Activated CD4-positive, alpha-beta T cell treated with anti-CD3 and anti-CD28 coated beads, Interleukin-2, amount 10 ng/mL, durations not matched to agents 7 days and 5 days (primary cell): Measurements from ENCODE around the gene CENPH. TPM values are rescaled to one million over a fixed set of nuclear protein-coding genes. Genes with fewer than 3 reads are reported as not detected.
"Not testable (repeated sequence)": the region's sequence is repeated elsewhere in the genome, so short reads cannot be mapped to it uniquely, and the experiment has no call there.

Source experiments
- CTCF ChIA-PET: fragments of 350-600 bp; sonication (Branson Sonifier 250); formaldehyde crosslinking; loops from one replicate; lab custom pipeline; 2021; ENCODE audit warnings: antibody characterized with exemption; lab: Charles Lee
- POLR2A ChIA-PET: fragments of 350-600 bp; sonication (Branson Sonifier 250); formaldehyde crosslinking; loops from one replicate; lab custom pipeline; 2021; ENCODE audit warnings: antibody characterized with exemption; lab: Charles Lee
- DNase-seq: peaks from one replicate; pipeline ENCODE4 v3.0.0-alpha.2; 2020
- H3K27ac Mint-ChIP-seq: one replicate; pipeline ENCODE4 v1.8.0; 2021; ENCODE audit warnings: mild to moderate bottlenecking, moderate library complexity, mixed read lengths
- H3K27me3 Mint-ChIP-seq: one replicate; pipeline ENCODE4 v1.8.0; 2021; ENCODE audit warnings: mixed read lengths
- H3K36me3 Mint-ChIP-seq: one replicate; pipeline ENCODE4 v1.8.0; 2021; ENCODE audit warnings: low read depth, mixed read lengths
- H3K4me1 Mint-ChIP-seq: one replicate; pipeline ENCODE4 v1.8.0; 2021; ENCODE audit warnings: mixed read lengths
- H3K4me3 Mint-ChIP-seq: one replicate; pipeline ENCODE4 v1.8.0; 2021; ENCODE audit warnings: mild to moderate bottlenecking, moderate library complexity, mixed read lengths
- H3K9me3 Mint-ChIP-seq: one replicate; pipeline ENCODE4 v1.8.0; 2021; ENCODE audit warnings: mixed read lengths
- total RNA-seq, 2 experiments: library from RNA; stranded (reverse); gene quantifications; one replicate each; pipeline ENCODE4 v1.2.3, GENCODE V29; 2021

The CENPH gene
- total RNA-seq, 2 experiments from 2014 or later, result 40.0 to 42.6 TPM

DNA sequence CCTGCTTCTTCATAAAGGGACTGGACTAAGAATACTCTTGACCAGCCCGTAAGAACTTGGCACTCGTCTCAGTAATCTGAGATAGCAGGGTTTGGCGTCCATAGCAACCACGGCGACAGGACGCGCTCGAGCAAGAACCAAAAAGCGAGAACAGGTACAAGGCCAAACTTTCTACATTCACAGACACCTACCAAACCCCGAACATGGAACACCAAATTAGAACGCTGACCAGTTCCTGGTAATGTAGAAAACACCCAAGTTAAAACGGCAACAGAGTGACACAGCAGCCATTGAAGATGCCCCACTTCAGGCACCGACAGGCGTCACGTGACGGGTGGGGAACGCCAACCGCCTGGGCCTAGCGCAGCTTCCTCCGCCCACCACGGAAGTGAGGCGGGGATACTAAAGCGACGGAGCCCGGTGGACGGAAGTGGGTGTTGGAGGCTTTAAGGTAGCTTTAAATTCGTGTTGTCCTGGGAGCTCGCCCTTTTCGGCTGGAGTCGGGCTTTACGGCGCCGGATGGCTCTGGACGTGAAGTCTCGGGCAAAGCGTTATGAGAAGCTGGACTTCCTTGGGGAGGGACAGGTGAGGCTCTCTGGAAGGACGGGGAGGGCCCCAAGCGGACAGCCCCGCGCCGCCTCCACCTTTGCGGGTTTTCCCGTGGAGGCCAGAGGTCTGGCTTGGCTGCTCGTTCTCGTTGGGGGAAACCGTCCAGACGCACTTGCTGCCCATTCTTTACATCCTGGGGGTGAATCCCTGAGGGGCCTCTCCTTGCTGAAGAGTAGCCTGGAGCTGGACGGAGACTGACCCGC lies 45.3 kb downstream of the CENPH start, which contains the start of gene CDK7:
Gene CDK7, plus strand, starts transcription at position 430 of the 812 bp plus-strand sequence. Its CDS starts 90 bp downstream, at position 520.
- CTCF ChIA-PET, result interaction anchor here (0.7 to 2.2 kb wide), 8 partner anchors 9 to 141 kb away, joined by 3 to 7 read pairs (median 4); partner anchors contain the start of gene SLC30A5
- Mint-ChIP-seq H3K4me3 (peak within 1 kb of the TSS; percentile 92), H3K4me1 (peaks cover 33% of the 10 kb centered on the region), H3K27me3 (no peaks in the 10 kb centered on the region), H3K9me3 (no peaks in the 10 kb centered on the region), H3K36me3 (peaks cover 26% of the 10 kb centered on the region), H3K27ac (peak within 1 kb of the TSS; percentile 87)
- POLR2A ChIA-PET, result interaction anchor here (0.9 kb wide), 1 partner anchor 62 kb away, joined by 3 read pairs; no protein-coding TSS in a partner anchor
- peak; percentile 95 for DNase-seq

DNA sequence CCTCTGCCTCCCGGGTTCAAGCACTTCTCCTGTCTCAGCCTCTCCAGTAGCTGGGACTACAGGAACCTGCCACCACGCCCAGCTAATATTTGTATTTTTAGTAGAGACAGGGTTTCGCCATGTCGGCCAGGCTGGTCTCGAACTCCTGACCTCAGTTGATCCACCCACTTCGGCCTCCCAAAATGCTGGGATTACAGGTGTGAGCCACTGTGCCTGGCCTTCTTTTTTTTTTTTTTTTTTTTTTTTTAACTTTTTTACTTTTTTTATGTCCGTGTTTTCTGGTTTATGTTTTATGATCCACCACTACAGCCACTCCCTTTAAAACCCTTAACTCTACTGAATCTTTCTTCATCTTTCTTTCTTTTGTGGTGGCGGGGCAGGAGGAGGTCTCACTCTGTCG lies 47.4 kb downstream of the CENPH start:
- peaks cover 36% of the 10 kb centered on the region for H3K36me3 Mint-ChIP-seq
- H3K27me3 Mint-ChIP-seq, DNase-seq, H3K9me3 Mint-ChIP-seq, CTCF ChIA-PET: not testable (repeated sequence)
- H3K27ac Mint-ChIP-seq, result peak overlapping the region; percentile 58
- H3K4me1 Mint-ChIP-seq, result peaks cover 36% of the 10 kb centered on the region
- POLR2A ChIA-PET, result interaction anchor here (0.5 kb wide), 1 partner anchor 78 kb away, joined by 6 read pairs; no protein-coding TSS in a partner anchor
- peak overlapping the region; percentile 47 for H3K4me3 Mint-ChIP-seq

GRCh38 chr5:69237877-69238276 lies 48.5 kb downstream of the CENPH start:
- H3K36me3 Mint-ChIP-seq, result peaks cover 41% of the 10 kb centered on the region
- no peaks in the 10 kb centered on the region for H3K9me3 Mint-ChIP-seq
- no peak for DNase-seq
- peak overlapping the region; percentile 33 for H3K27ac Mint-ChIP-seq
- CTCF ChIA-PET, result interaction anchor here (0.7 kb wide), 1 partner anchor 49 kb away, joined by 3 read pairs; no protein-coding TSS in a partner anchor
- peaks cover 40% of the 10 kb centered on the region for H3K4me1 Mint-ChIP-seq
- no peak overlapping the region for H3K4me3 Mint-ChIP-seq
- POLR2A ChIA-PET, result no interaction called here
- H3K27me3 Mint-ChIP-seq, result no peaks in the 10 kb centered on the region

DNA sequence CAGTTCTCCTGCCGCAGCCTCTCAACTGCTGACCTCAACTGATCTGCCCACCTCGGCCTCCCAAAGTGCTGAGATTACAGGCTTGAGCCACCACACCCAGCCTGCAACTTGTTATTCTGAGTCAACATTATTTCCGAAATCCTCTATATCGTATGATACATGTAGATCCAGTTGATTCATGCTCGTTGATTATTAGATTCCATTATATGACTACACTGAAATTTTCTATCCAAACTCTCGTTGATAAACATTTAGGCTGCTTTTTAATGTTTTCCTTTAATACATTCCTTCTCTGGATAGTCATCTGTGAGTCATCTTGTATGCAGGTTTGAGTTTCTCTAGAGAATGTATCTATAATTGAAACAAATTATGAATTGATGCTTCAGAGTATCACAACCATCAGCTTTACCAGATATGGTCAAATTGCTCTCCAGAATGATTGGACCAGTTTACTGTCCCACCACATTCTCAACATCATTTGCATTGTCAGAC lies 49.4 kb downstream of the CENPH start:
- Mint-ChIP-seq H3K36me3 (peaks cover 44% of the 10 kb centered on the region), H3K4me1 (peaks cover 41% of the 10 kb centered on the region), H3K4me3 (no peak overlapping the region), H3K27ac (no peak overlapping the region), H3K27me3 (no peaks in the 10 kb centered on the region), H3K9me3 (no peaks in the 10 kb centered on the region)
- no peak for DNase-seq
- ChIA-PET POLR2A (no interaction called here), CTCF (interaction anchor here (0.7 kb wide), 1 partner anchor 50 kb away, joined by 3 read pairs; no protein-coding TSS in a partner anchor)

- Mint-ChIP-seq H3K4me1 (peaks cover 28% of the 10 kb centered on the region), H3K27me3 (no peaks in the 10 kb centered on the region), H3K9me3 (no peaks in the 10 kb centered on the region), H3K27ac (no peak overlapping the region), H3K4me3 (no peak overlapping the region), H3K36me3 (peaks cover 54% of the 10 kb centered on the region)
- no peak for DNase-seq
- ChIA-PET POLR2A (no interaction called here), CTCF (interaction anchor here (0.6 to 0.7 kb wide), 2 partner anchors 17 to 139 kb away, joined by 3 to 6 read pairs; no protein-coding TSS in a partner anchor)
Observed at GRCh38 chr5:69242215-69242927, 53.0 kb downstream of the CENPH start.

DNA sequence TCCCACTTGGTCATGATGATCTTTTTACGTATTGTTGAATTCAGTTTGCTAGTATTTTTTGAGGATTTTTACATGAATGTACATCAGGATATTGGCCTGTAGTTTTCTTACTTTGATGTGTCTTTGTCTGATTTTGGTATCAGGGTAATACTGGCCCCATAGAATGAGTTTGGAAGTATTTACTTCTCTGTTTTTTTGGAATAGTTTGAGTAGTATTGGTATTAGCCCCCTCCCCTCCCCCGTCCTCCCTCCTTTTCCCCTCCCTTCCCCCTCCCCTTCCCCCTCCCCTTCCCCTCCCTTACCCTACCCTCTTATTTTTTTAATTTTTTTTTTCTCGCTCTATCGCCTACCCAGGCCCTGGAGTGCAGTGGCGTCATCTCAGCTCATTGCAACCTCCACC lies 55.6 kb downstream of the CENPH start:
- ChIA-PET POLR2A (no interaction called here), CTCF (no interaction called here)
- peaks cover 50% of the 10 kb centered on the region for H3K36me3 Mint-ChIP-seq
- peaks cover 9% of the 10 kb centered on the region for H3K9me3 Mint-ChIP-seq
- no peak for DNase-seq
- no peaks in the 10 kb centered on the region for H3K27me3 Mint-ChIP-seq
- H3K4me3 Mint-ChIP-seq, result no peak overlapping the region
- peaks cover 18% of the 10 kb centered on the region for H3K4me1 Mint-ChIP-seq
- H3K27ac Mint-ChIP-seq, result no peak overlapping the region

GRCh38 chr5:69248019-69248418 lies 58.6 kb downstream of the CENPH start:
- no peak for DNase-seq
- H3K4me1 Mint-ChIP-seq, result peaks cover 11% of the 10 kb centered on the region
- H3K4me3 Mint-ChIP-seq, result no peak overlapping the region
- ChIA-PET POLR2A (no interaction called here), CTCF (interaction anchor here (0.9 kb wide), 1 partner anchor 10 kb away, joined by 3 read pairs; no protein-coding TSS in a partner anchor)
- H3K9me3 Mint-ChIP-seq, result peaks cover 9% of the 10 kb centered on the region
- H3K27ac Mint-ChIP-seq, result no peak overlapping the region
- H3K36me3 Mint-ChIP-seq, result peaks cover 38% of the 10 kb centered on the region
- H3K27me3 Mint-ChIP-seq, result no peaks in the 10 kb centered on the region

DNA sequence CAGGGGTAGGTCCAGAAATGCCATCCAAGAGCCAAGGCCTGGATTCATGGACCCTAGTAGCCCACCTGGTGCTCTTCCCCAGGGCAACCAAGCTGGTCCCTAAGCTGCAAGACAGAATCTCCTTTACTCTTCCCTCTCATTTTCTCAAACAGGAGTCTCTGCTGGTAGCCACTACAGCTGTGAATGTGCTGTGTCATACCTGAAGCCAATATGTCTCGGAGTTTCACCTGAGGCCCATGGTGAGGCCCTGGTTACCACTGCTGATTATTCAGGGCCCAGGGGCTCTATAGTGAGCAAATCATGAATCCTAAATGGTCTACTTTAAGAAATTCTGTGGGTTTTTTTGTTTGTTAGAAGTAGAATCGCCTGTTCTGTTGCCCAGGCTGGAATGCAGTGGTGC lies 61.2 kb downstream of the CENPH start:
- Mint-ChIP-seq H3K4me3 (no peak overlapping the region), H3K9me3 (peaks cover 9% of the 10 kb centered on the region), H3K27ac (no peak overlapping the region), H3K27me3 (no peaks in the 10 kb centered on the region), H3K4me1 (peaks cover 7% of the 10 kb centered on the region), H3K36me3 (peaks cover 34% of the 10 kb centered on the region)
- no peak for DNase-seq
- ChIA-PET CTCF (no interaction called here), POLR2A (no interaction called here)

GRCh38 chr5:69252437-69252836 lies 63.1 kb downstream of the CENPH start:
- ChIA-PET POLR2A (no interaction called here), CTCF (interaction anchor here (0.6 to 2.3 kb wide), 4 partner anchors 9 to 159 kb away, joined by 3 to 10 read pairs (median 3); partner anchors contain the start of gene SLC30A5)
- no peaks in the 10 kb centered on the region for H3K4me1 Mint-ChIP-seq
- no peak for DNase-seq
- peaks cover 9% of the 10 kb centered on the region for H3K9me3 Mint-ChIP-seq
- no peak overlapping the region for H3K27ac Mint-ChIP-seq
- peaks cover 25% of the 10 kb centered on the region for H3K36me3 Mint-ChIP-seq
- no peak overlapping the region for H3K4me3 Mint-ChIP-seq
- no peaks in the 10 kb centered on the region for H3K27me3 Mint-ChIP-seq

DNA sequence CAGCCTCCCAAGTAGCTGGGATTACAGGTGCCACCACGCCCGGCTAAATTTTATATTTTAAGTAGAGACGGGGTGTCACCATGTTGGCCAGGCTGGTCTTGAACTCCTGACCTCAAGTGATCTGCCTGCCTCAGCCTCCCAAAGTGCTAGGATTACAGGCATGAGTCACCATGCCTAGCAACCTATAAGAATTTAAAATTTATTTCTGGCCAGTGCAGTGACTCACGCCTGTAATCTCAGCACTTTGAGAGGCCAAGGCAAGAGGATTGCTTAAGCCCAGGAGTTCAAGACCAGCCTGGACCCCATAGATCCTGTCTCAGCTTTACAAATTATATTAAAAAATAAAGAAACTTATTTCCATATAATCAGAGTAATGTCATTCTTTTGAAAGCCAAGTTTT lies 66.6 kb downstream of the CENPH start:
- H3K9me3 Mint-ChIP-seq, POLR2A ChIA-PET: not testable (repeated sequence)

DNA sequence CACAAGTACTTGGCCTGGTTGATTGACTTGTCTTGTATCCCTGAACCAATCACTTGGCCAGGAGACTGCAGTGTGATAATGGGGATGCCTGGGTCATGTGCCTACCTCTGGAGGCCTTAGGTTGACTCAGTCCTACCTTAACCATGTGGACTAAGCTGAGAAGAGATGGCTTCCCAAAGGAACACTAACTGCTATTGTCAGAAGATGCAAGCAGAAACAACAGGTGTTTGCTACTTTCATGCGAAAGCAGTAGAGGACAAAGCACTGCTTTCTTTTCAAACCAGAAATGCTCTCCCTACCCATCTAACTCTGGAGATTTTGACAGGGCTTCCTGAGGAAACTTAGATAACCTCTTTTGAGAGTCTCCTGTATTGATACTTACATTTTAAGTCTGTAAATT lies 68.2 kb downstream of the CENPH start:
- peaks cover 26% of the 10 kb centered on the region for H3K36me3 Mint-ChIP-seq
- H3K4me3 Mint-ChIP-seq, result no peak overlapping the region
- no peaks in the 10 kb centered on the region for H3K27me3 Mint-ChIP-seq
- no peak overlapping the region for H3K27ac Mint-ChIP-seq
- no peak for DNase-seq
- no peaks in the 10 kb centered on the region for H3K4me1 Mint-ChIP-seq
- ChIA-PET POLR2A (no interaction called here), CTCF (interaction anchor here (1.1 kb wide), 1 partner anchor 10 kb away, joined by 3 read pairs; no protein-coding TSS in a partner anchor)
- no peaks in the 10 kb centered on the region for H3K9me3 Mint-ChIP-seq

More for the DNA sequence above, 66.6 kb downstream of the CENPH start:
- CTCF ChIA-PET, result interaction anchor here (0.7 kb wide), 1 partner anchor 1673 kb away, joined by 5 read pairs; no protein-coding TSS in a partner anchor
- DNase-seq, H3K4me1 Mint-ChIP-seq, H3K27me3 Mint-ChIP-seq, H3K27ac Mint-ChIP-seq, H3K4me3 Mint-ChIP-seq: not testable (repeated sequence)
- H3K36me3 Mint-ChIP-seq, result peaks cover 17% of the 10 kb centered on the region
